GM12891 (cell line): Measurements from ENCODE around the gene EVA1A.

Experiments used
- PAX5 ChIP-seq: IDR thresholded peaks from 2 replicates; pipeline ENCODE4 v1.6.1; 2011; ENCODE audit warnings: low read length, moderate library complexity, mild to moderate bottlenecking; ENCODE audit not compliant: insufficient read depth, severe bottlenecking
- POLR2A ChIP-seq: IDR thresholded peaks from 2 replicates; pipeline ENCODE4 v1.6.1; 2011; ENCODE audit warnings: low read depth, low read length, control low read depth
- POLR2AphosphoS5 ChIP-seq: IDR thresholded peaks from 2 replicates; pipeline ENCODE4 v1.6.1; 2011; ENCODE audit warnings: low read depth, low read length, control low read depth

- TF ChIP-seq POLR2A (no peak), POLR2AphosphoS5 (no peak), PAX5 (no peak)
Observed at GRCh38 chr2:75540994-75541393, 19.7 kb downstream of the EVA1A start.
